A673 (cell line): ENCODE data around the gene ATP5ME. TPM values are rescaled to one million over a fixed set of nuclear protein-coding genes. Genes with fewer than 3 reads are reported as not detected.

Experiments
- BruUV-seq: library from RNA; stranded (reverse); fragments of 400-500 nt; replicated peaks from 2 replicates; lab custom pipeline; 2021; lab: Mats Ljungman, UMichigan
- CTCF ChIA-PET: fragments of 300-600 bp; sonication (Branson Sonifier 250); formaldehyde crosslinking; loops from one replicate; lab custom pipeline; 2022; ENCODE audit warnings: antibody characterized with exemption; lab: Charles Lee
- POLR2A ChIA-PET: fragments of 300-600 bp; sonication (Branson Sonifier 250); formaldehyde crosslinking; loops from one replicate; lab custom pipeline; 2022; ENCODE audit warnings: antibody characterized with exemption; ENCODE audit not compliant: low non-redundant PET; lab: Charles Lee
- DNase-seq: peaks from one replicate; pipeline ENCODE4 v3.0.0-alpha.2; 2015; ENCODE audit warnings: low spot score
- H3K27ac ChIP-seq: fragments of 200-600 bp; sonication (generic); 2 replicates; pipeline ENCODE4 v1.5.1; 2016; ENCODE audit warnings: mixed run types, low read depth, mild to moderate bottlenecking, mixed read lengths, antibody characterized with exemption, low read length; ENCODE audit not compliant: poor library complexity, severe bottlenecking
- H3K27me3 ChIP-seq: fragments of 200-600 bp; sonication (generic); replicated peaks from 2 replicates; pipeline ENCODE4 v1.6.1; 2017; ENCODE audit warnings: mixed run types, low read depth, mild to moderate bottlenecking, mixed read lengths, antibody characterized with exemption, low read length; ENCODE audit not compliant: insufficient read depth, poor library complexity
- H3K36me3 ChIP-seq: fragments of 200-600 bp; sonication (generic); 2 replicates; pipeline ENCODE4 v1.6.1; 2016; ENCODE audit warnings: mixed run types, mild to moderate bottlenecking, mixed read lengths, antibody characterized with exemption, low read length; ENCODE audit not compliant: insufficient read depth, poor library complexity, severe bottlenecking
- H3K4me1 ChIP-seq: fragments of 200-600 bp; sonication (generic); 2 replicates; pipeline ENCODE4 v1.6.1; 2017; ENCODE audit warnings: mixed run types, mild to moderate bottlenecking, mixed read lengths, antibody characterized with exemption, low read length; ENCODE audit not compliant: insufficient read depth, poor library complexity, severe bottlenecking
- H3K4me3 ChIP-seq: fragments of 200-600 bp; sonication (generic); 2 replicates; pipeline ENCODE4 v1.5.1; 2016; ENCODE audit warnings: low read depth, mixed run types, mild to moderate bottlenecking, mixed read lengths, low read length; ENCODE audit not compliant: poor library complexity, severe bottlenecking
- H3K9me3 ChIP-seq: fragments of 200-600 bp; sonication (generic); 2 replicates; pipeline ENCODE4 v1.6.1; 2016; ENCODE audit warnings: mixed run types, low read depth, mild to moderate bottlenecking, mixed read lengths, antibody characterized with exemption, low read length; ENCODE audit not compliant: poor library complexity, severe bottlenecking
- EZH2 ChIP-seq: fragments of 200-600 bp; sonication (generic); IDR thresholded peaks from 2 replicates; pipeline ENCODE4 v1.6.1; 2017; ENCODE audit warnings: borderline replicate concordance, low read depth, mild to moderate bottlenecking, mixed read lengths, antibody characterized with exemption, low read length; ENCODE audit not compliant: poor library complexity, severe bottlenecking
- intact Hi-C: fragments of 100-400 bp; cut with micrococcal nuclease; formaldehyde crosslinking; loops from one replicate; pipeline ENCODE4 v1.10.0; 2022; ENCODE audit not compliant: unreplicated experiment
- total RNA-seq: library from RNA; stranded (reverse); gene quantifications from 2 replicates; pipeline ENCODE4 v1.2.3, GENCODE V29; 2021
- TF ChIP-seq, protein P1 (sequence below): fragments of 300-800, 200-600 bp; sonication (generic); conservative IDR thresholded peaks from 2 replicates; pipeline ENCODE4 v1.5.1; 2017; ENCODE audit warnings: low read depth, mild to moderate bottlenecking, antibody characterized with exemption, low read length, moderate library complexity, mixed read lengths

ATP5ME gene
- total RNA-seq, 1 experiment from 2014 or later = 383 TPM

DNA sequence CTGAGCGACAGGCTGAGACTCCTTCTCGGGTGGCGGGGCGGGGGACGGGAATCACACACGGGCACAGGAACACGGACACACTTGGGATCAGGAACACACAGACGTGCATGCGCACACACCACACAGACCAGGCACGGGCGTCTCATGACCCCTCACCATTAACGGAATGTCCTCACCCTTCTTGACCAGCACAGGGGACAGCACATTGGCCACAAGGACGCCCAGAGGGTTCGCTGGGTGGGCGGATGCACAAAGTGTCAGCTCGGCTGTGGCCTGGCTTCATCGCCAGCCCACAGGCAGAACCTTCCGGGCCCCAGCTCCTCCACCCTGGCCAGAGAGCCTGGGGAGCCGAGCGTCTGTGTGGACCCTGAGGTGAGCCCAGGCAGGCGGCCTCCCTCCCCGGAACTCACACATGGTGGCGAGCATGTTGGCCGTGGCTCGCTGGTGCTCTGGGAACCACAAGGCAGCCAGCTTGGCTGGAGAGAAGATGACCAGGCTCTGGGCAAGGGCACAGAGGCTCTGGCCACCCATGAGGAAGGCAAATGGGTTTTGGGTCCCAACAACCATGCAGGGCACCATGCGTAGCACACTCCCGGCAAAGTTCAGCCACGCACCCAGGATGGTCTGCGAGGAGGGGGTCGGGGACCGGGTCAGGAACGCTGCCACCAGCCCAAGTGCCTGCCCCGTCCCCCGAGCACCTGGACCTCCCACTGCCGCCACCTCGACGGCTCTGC lies 11.8 kb upstream of the ATP5ME start:
- intact Hi-C loops = no loop called here
- Histone ChIP-seq H3K27me3 (no peaks in the 10 kb centered on the region), H3K9me3 (no peaks in the 10 kb centered on the region), H3K4me1 (peaks cover 4% of the 10 kb centered on the region), H3K27ac (no peak overlapping the region), H3K4me3 (no peak overlapping the region), H3K36me3 (no peaks in the 10 kb centered on the region)
- DNase-seq = no peak
- BruUV-seq = no TSS peak
- TF ChIP-seq EZH2 = no peak
- TF ChIP-seq, protein P1, sequence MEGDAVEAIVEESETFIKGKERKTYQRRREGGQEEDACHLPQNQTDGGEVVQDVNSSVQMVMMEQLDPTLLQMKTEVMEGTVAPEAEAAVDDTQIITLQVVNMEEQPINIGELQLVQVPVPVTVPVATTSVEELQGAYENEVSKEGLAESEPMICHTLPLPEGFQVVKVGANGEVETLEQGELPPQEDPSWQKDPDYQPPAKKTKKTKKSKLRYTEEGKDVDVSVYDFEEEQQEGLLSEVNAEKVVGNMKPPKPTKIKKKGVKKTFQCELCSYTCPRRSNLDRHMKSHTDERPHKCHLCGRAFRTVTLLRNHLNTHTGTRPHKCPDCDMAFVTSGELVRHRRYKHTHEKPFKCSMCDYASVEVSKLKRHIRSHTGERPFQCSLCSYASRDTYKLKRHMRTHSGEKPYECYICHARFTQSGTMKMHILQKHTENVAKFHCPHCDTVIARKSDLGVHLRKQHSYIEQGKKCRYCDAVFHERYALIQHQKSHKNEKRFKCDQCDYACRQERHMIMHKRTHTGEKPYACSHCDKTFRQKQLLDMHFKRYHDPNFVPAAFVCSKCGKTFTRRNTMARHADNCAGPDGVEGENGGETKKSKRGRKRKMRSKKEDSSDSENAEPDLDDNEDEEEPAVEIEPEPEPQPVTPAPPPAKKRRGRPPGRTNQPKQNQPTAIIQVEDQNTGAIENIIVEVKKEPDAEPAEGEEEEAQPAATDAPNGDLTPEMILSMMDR = no peak
- ChIA-PET CTCF (no interaction called here), POLR2A (no interaction called here)

DNA sequence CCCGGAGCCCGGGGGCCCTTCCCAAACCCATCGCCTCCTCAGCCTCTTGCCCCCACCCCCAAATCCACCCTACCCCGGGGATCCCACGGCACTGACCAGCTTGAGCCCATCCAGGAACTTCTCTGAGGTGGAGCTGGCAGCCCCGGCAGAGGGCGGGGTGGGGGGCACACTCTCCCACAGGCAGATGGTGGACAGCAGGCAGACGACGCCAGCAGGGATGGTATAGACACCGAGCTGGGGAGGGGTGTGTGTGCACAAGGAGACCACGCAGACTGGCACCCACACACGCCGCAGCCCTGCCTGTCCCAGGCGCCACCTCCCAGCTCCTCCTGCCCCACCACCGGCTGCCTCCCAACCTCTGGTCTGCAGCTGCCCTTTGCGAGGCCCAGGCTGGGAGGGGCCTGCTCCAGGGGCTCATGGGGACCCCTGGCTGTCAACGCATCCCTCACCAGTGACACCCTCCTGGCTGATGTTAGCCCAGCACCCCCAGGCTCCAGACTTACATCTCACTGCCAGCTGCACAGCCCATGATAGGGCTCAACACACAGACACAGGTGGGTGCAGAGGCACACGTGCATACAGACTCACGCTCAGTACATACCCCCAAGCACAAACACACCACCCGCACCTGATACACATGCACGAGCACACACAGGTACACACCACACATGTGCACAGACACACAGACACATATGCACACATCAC lies 10.7 kb upstream of the ATP5ME start:
- TF ChIP-seq EZH2 = no peak
- TF ChIP-seq, protein P1 = no peak
- H3K4me1 ChIP-seq = peaks cover 4% of the 10 kb centered on the region
- no peaks in the 10 kb centered on the region for H3K27me3 ChIP-seq
- H3K9me3 ChIP-seq = no peaks in the 10 kb centered on the region
- intact Hi-C loops = no loop called here
- POLR2A ChIA-PET = no interaction called here
- CTCF ChIA-PET = interaction anchor here (0.6 to 1.0 kb wide), 2 partner anchors 85 to 583 kb away, joined by 3 read pairs; no protein-coding TSS in a partner anchor
- H3K36me3 ChIP-seq = no peaks in the 10 kb centered on the region
- BruUV-seq = no TSS peak
- no peak overlapping the region for H3K4me3 ChIP-seq
- no peak overlapping the region for H3K27ac ChIP-seq
- no peak for DNase-seq

DNA sequence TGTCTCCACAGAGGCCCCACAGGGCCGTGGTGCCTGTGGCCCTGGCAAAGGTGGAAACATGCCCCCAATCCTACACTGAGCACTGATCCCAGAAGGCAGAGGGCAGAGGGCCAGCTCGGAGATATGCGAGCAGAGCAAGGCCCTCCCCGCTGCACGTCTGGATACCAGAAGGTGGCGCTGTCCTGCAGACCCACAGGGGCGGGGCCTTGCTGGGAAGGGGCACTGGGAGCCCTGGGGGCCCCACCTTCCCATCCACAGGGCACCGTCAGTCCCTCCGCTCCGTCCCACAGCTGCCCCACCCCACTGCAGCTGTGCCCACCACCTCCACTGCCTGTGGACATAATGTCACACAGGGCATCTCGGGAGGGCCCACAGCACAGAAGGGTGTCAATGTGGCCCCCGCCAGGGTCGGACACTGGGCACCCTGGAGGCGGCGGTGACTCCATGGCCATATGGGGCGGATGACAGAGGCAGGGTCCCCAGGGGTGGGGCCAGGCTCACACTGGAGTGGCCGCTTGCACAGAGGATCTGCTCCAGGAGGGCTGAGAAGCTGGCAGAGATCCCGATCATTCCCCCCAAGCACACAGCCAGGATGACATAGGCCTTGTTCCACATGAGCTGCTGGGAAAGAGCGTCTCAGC lies 10.0 kb upstream of the ATP5ME start:
- no TSS peak for BruUV-seq
- POLR2A ChIA-PET = no interaction called here
- DNase-seq = peak; percentile 79

More for the DNA sequence above, 10.0 kb upstream of the ATP5ME start:
- Histone ChIP-seq H3K27me3 (no peaks in the 10 kb centered on the region), H3K4me3 (no peak overlapping the region), H3K9me3 (no peaks in the 10 kb centered on the region), H3K4me1 (peaks cover 4% of the 10 kb centered on the region), H3K27ac (peak overlapping the region; percentile 22), H3K36me3 (no peaks in the 10 kb centered on the region)
- intact Hi-C loops = no loop called here
- TF ChIP-seq, protein P1 = peak; percentile 91
- no peak for TF ChIP-seq EZH2
- CTCF ChIA-PET = interaction anchor here (0.6 to 1.0 kb wide), 8 partner anchors 10 to 584 kb away, joined by 3 to 4 read pairs (median 3); no protein-coding TSS in a partner anchor
